Astrocyte of the spinal cord (primary cell): ENCODE measurements around the gene TMEM255B.

Experiments
- DNase-seq: peaks from one replicate; pipeline ENCODE4 v3.0.0; 2011; ENCODE audit warnings: low read depth, low spot score
- H3K4me3 ChIP-seq: 2 replicates; pipeline ENCODE4 v1.5.1; 2011; ENCODE audit warnings: low read depth, mild to moderate bottlenecking, low read length, moderate library complexity
- in situ Hi-C: cut with HindIII; loops from 2 replicates; pipeline ENCODE4 v1.10.0; 2017; ENCODE audit warnings: low sequenced_read_pairs
- TF ChIP-seq, protein P1 (sequence below): IDR thresholded peaks from 2 replicates; pipeline ENCODE4 v1.5.1; 2012; ENCODE audit warnings: low read depth, mild to moderate bottlenecking, low read length, inconsistent platforms

Gene TMEM255B

DNA sequence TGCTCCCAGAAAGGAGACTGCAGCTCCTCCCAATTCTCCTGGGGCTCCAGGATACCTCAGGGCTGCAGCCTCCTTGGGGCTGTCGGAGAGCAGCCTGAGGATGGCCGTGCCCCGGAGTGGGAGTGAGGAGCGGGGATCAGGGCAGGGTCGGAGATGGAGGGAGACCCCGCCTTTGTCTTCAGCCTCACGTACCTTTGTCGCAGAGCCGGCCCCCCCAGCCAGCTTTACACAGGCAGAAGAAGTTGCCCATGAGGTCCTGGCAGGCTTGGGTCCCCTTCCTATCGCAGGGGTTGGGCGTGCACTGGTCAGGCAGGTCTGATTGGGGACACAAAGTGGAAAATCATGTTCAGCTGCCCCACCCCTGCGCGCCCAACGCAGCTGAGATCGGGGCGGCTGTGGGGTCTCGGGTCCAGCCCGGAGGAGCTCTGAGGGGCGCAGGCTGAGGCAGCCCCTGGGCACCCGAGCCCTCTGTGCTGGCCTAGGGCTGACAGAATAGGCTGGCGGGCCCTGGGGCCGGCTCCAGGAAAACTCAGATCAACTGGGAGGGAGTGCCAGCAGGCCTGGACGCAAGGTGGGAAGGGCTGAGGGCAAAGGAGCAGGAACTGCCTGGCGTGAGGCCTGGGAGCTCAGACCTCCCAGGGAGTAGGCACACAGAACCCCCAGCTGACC, 80.6 kb downstream of the TMEM255B start:
- TF ChIP-seq, protein P1, sequence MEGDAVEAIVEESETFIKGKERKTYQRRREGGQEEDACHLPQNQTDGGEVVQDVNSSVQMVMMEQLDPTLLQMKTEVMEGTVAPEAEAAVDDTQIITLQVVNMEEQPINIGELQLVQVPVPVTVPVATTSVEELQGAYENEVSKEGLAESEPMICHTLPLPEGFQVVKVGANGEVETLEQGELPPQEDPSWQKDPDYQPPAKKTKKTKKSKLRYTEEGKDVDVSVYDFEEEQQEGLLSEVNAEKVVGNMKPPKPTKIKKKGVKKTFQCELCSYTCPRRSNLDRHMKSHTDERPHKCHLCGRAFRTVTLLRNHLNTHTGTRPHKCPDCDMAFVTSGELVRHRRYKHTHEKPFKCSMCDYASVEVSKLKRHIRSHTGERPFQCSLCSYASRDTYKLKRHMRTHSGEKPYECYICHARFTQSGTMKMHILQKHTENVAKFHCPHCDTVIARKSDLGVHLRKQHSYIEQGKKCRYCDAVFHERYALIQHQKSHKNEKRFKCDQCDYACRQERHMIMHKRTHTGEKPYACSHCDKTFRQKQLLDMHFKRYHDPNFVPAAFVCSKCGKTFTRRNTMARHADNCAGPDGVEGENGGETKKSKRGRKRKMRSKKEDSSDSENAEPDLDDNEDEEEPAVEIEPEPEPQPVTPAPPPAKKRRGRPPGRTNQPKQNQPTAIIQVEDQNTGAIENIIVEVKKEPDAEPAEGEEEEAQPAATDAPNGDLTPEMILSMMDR = no peak
- H3K4me3 ChIP-seq = no peak overlapping the region
- DNase-seq = no peak
- in situ Hi-C loops = no loop called here

DNA sequence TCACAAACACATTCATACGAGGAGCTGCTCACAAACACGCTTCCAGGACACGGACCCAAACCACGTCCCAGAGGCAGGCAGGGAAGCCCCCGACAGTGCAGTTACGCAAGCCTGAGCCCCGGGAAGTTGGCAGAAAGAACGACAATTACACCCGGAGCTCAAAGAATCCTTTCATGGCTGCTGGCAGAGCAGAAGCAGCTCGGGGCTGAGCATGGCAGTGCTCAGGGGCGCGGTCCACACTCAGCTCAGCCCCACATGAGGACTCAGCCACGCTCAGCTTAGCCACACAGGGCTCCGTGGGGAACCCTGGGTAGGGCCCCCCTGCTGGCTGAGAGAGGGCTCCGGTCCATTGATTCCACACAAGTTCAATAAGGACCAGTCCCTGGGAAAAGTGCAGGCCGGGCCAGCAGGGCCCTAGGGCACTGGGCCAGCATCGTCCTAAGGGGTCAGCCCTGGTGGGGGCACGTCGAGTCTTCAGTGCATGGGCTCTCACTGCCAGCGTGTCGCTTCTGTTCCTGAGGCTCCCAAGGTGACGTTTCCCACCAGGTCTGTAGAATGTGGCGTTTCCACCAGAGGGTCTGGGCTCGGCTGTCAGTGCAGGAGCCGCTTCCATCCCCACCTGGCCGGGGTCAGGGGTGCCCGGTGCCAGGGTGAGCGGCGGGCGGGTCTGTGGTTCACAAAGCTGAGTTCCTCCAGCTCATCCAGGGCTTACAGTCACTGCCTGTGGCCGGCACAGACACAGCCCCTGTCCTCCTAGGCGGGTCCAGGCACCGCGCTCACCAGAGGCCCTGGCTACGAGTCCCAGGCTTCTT, 81.7 kb downstream of the TMEM255B start:
- in situ Hi-C loops = no loop called here
- H3K4me3 ChIP-seq = no peak overlapping the region
- DNase-seq = no peak
- TF ChIP-seq, protein P1 = no peak

DNA sequence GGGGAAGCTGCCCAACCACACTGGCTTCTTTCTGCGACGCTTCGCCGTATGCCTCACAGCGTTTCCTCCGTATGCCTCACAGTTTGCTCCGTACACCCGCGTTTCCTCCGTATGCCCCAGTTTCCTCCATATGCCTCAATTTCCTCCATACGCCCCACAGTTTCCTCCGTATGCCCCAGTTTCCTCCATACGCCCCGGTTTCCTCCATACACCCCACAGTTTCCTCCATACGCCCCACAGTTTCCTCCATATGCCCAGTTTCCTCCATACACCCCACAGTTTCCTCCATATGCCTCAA, 82.3 kb downstream of the TMEM255B start:
- H3K4me3 ChIP-seq = no peak overlapping the region
- in situ Hi-C loops = no loop called here
- TF ChIP-seq, protein P1 = no peak
- DNase-seq = no peak

DNA sequence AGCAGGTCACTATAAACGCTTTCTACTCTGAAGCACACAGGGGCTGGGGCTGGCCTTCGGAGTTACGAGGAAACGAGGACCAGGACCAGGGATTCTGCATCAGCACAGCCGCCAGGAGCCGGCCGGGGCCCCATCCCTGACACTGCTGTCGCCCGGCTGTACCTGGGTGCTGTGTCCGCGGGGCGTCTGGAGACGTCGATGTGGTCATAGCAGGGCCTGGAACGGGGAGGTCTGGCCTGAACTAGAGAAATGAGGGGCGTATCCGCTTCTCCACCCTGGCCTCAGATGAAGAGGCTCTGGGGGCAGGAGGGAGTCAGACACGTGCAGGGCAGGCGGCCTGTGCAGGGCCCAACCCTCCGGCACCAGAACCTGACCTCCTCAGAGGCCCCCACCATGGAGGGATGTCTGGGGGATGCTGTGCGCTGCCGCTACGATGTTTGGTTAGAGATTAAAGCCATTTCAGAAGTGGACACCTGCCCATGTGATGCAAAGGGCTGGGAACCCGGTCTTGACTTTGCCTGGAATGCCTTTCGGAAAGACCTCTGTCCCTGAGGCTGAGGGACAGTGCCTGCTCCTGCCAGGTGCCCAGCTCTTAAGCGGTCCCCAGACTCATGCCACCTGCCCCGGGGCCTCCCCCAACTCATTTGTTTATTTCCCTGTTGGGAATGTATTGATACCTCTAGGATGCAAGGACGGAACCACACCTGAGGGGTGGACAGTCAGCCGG, 83.5 kb downstream of the TMEM255B start:
- TF ChIP-seq, protein P1 = no peak
- DNase-seq = no peak
- in situ Hi-C loops = no loop called here
- no peak overlapping the region for H3K4me3 ChIP-seq

DNA sequence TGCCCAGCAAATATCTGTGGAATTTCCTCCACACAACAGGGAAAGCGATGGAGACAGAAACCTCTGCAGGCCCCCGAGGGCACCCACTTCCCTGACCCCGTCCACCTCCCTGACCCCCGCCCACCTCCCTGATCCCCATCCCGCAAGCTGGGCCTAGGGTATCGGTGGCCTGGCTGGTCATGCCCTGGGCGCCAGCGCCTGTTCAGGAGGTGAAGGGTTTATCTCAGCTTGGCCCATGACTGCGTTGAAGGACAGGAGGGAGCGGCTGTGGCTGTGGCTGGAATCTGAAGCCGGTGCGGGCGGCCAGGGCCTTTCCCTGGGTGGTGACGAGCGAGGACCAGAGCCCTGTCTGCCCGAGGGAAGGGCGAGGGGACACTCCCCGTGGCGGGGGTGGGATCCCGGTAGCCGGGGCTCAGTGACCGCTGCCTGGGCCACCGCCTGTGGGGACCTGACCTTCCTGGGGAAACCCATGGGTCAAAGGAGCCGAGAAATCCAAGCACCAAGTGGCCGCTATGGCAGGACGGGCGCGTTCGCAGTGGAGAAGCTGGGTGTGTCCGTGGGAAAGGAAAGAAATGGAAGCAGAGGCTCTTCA, 84.1 kb downstream of the TMEM255B start:
- no peak for DNase-seq
- TF ChIP-seq, protein P1 = no peak
- in situ Hi-C loops = no loop called here
- no peak overlapping the region for H3K4me3 ChIP-seq

DNA sequence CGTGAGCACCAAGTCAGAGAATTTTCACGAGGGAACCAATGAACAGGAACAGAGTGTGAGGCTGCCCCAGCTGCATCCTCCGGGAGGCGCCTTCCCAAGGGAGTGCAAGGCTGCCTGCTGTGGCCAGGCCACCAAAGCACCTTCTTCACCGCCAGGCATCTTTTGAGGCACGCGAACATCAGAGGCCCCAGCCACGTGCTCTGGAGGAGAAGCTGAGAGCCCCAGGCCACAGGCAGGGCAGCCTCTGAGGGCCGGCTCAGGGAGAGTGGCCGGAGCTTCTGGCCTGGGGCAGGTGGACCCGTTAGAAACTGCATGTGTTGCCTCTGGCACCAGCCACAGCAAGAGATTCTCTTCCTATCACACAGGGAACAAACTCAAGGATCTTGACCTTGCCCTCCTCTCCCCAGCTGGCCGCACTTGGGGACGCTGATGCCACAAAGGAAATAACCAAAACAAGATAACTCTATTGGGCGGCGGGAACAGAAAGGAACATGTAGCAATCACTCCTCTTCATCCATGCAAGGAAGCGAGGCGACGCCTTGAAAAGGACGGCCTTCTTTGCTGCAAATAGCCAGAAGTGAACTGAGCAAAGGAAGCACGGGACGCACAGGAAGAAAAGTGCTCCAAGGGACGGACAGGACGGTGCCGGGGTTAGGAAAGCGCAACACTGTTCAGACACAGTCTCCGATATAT, 85.0 kb downstream of the TMEM255B start:
- no peak overlapping the region for H3K4me3 ChIP-seq
- no peak for DNase-seq
- TF ChIP-seq, protein P1 = no peak
- in situ Hi-C loops = no loop called here
